ENCODE data around the gene C20orf204. TPM values are rescaled to one million over a fixed set of nuclear protein-coding genes. Genes with fewer than 3 reads are reported as not detected.

The C20orf204 gene
- total RNA-seq, 1 donor from 2014 or later, result 0.55 TPM

DNA sequence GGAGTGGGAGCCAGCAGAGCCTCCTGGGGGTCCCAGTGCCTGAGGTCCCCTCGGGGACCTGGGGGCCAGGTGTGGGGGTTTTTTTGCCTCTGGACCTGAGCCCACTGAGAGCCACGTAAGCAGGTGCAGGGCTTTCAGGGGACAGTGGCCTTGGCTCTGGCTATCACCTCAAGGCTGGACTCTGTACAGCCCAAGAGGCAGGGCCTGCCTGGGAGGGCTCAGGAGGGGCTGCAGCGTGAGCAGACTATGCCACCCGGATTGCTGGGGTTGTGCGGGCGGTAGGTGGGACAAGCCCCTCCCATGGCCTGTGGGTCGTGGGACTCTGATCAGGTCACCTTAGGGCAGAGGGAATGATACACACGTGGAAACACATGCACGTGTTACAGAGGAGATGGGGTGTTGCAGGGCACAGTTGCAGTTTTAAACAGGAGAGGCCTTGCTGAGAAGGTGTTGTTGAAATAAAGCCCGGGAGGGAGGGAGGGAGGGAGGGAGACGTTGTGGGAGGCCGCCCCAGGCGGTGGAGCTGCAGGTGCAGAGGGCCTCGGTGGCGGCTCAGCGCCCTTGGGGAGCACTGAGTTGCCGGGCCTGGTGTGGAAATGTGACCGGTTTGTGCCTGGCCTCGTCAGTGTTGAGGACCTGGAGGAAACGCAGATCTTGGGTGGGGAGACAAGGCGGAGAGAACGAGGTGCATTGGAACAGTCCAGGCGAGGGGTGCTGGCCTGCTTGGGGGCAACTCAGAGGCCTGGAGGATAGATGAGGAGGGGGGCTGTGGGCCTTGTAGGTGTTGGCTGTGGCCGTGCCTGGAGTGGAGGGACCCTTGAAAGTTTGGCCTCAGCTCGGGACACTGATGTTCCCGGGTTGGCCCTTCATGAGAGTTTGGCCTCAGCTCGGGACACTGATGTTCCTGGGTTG lies 29.3 kb downstream of the C20orf204 start:
- no peak overlapping the region for H3K27ac ChIP-seq (replicated peaks)
- no peak overlapping the region for H3K4me3 ChIP-seq
- TF ChIP-seq, protein P1, sequence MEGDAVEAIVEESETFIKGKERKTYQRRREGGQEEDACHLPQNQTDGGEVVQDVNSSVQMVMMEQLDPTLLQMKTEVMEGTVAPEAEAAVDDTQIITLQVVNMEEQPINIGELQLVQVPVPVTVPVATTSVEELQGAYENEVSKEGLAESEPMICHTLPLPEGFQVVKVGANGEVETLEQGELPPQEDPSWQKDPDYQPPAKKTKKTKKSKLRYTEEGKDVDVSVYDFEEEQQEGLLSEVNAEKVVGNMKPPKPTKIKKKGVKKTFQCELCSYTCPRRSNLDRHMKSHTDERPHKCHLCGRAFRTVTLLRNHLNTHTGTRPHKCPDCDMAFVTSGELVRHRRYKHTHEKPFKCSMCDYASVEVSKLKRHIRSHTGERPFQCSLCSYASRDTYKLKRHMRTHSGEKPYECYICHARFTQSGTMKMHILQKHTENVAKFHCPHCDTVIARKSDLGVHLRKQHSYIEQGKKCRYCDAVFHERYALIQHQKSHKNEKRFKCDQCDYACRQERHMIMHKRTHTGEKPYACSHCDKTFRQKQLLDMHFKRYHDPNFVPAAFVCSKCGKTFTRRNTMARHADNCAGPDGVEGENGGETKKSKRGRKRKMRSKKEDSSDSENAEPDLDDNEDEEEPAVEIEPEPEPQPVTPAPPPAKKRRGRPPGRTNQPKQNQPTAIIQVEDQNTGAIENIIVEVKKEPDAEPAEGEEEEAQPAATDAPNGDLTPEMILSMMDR (IDR thresholded peaks at IDR 0.05; ENCODE audit: borderline replicate concordance), result no peak
- no peaks in the 10 kb centered on the region for H3K36me3 ChIP-seq
- intact Hi-C loops (cut with micrococcal nuclease), result no loop called here
- H3K27me3 ChIP-seq (ENCODE audit: low read depth), result no peaks in the 10 kb centered on the region
- H3K9me3 ChIP-seq (replicated peaks), result no peaks in the 10 kb centered on the region
- H3K4me1 ChIP-seq, result peaks cover 34% of the 10 kb centered on the region
- DNase-seq, result no peak

DNA sequence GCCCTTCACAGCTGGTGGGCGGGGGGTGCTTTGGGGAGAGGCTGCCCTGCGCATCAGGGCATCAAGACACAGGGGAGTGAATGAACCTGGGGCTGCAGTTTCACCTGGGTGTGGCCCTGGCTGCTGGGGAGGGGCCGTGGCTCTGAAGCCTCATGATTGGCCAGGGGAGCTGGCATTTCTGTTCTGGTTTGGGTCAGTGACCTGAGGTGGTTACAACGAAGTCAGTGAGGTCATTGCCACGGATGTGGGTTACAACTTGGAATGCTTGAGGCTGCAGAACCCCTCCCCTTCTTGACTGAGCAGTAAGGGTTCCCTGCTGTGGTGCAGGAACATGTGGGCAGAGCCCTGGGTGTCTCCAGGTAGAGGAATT lies 30.0 kb downstream of the C20orf204 start:
- TF ChIP-seq, protein P1 (IDR thresholded peaks at IDR 0.05; ENCODE audit: borderline replicate concordance), result no peak
- Histone ChIP-seq H3K4me1 (peaks cover 34% of the 10 kb centered on the region), H3K27ac (replicated peaks) (no peak overlapping the region), H3K27me3 (ENCODE audit: low read depth) (no peaks in the 10 kb centered on the region), H3K4me3 (no peak overlapping the region), H3K36me3 (no peaks in the 10 kb centered on the region), H3K9me3 (replicated peaks) (no peaks in the 10 kb centered on the region)
- intact Hi-C loops (cut with micrococcal nuclease), result no loop called here
- no peak for DNase-seq

DNA sequence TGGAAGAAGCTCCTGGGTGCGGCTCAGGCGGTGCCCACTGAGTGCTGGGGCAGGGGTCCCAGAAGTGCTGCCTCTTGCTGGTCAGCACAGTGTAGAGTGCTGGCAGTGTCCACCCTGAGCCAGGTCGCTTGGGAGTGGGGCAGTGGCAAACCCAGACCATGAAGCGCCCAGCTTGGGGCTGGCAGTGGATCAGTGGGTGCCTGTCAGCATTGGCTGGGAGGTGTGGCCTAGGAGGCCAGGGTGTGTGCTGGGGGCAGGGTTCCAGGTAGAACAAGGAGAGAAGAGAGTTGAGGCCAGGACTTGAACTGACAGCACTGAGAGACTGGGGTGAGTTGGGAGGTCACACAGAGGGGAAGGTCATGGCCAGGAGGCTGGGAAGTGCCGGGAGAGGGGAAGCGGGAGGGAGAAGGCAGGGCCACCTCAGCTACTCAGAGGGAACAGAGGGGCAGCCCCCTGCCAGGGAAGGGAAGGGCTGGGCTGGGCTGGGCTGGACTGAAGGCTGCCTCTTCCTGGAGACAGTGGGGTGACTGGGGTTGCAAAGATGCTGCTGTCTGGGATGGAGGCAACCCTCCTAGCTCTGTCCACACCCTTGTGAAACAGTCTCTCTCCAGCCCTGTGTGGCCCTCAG lies 31.1 kb downstream of the C20orf204 start:
- no peak for DNase-seq
- H3K9me3 ChIP-seq (replicated peaks), result no peaks in the 10 kb centered on the region
- H3K4me1 ChIP-seq, result peaks cover 32% of the 10 kb centered on the region
- H3K36me3 ChIP-seq, result peaks cover under 1% of the 10 kb centered on the region
- H3K27me3 ChIP-seq (ENCODE audit: low read depth), result no peaks in the 10 kb centered on the region
- no peak overlapping the region for H3K27ac ChIP-seq (replicated peaks)
- TF ChIP-seq, protein P1 (IDR thresholded peaks at IDR 0.05; ENCODE audit: borderline replicate concordance), result no peak
- intact Hi-C loops (cut with micrococcal nuclease), result no loop called here
- no peak overlapping the region for H3K4me3 ChIP-seq

DNA sequence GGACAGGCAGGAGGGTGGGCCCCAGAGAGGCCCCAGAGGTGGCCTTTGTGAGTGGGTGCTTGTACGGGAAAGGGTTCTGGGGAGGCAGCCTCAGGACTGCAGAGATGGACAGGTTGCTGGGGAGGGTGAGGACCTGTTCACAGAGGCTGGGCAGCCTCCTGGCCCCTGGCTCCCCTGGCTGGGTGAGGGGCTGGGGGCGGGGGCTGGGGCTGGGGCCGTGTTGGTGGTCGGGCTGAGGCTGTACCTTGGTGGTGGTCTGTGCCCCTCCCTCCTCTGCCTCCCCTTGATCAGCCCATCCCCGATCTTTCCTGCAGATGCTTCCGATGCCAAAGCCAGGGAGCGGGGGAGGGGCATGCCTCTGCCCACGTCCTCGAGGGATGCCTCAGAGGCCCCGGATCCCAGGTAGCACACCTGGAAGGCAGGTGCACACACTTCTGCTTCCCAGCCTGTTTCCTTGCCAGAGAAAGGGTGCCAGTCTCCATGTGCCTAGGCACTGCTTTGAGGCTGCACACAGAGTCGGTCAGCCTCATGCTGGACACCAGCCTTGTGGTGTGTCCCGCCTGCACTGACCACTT lies 31.8 kb downstream of the C20orf204 start:
- no peaks in the 10 kb centered on the region for H3K9me3 ChIP-seq (replicated peaks)
- TF ChIP-seq, protein P1 (IDR thresholded peaks at IDR 0.05; ENCODE audit: borderline replicate concordance), result no peak
- no peak for DNase-seq
- peaks cover 8% of the 10 kb centered on the region for H3K36me3 ChIP-seq
- no peaks in the 10 kb centered on the region for H3K27me3 ChIP-seq (ENCODE audit: low read depth)
- no peak overlapping the region for H3K27ac ChIP-seq (replicated peaks)
- peaks cover 26% of the 10 kb centered on the region for H3K4me1 ChIP-seq
- intact Hi-C loops (cut with micrococcal nuclease), result no loop called here
- no peak overlapping the region for H3K4me3 ChIP-seq

DNA sequence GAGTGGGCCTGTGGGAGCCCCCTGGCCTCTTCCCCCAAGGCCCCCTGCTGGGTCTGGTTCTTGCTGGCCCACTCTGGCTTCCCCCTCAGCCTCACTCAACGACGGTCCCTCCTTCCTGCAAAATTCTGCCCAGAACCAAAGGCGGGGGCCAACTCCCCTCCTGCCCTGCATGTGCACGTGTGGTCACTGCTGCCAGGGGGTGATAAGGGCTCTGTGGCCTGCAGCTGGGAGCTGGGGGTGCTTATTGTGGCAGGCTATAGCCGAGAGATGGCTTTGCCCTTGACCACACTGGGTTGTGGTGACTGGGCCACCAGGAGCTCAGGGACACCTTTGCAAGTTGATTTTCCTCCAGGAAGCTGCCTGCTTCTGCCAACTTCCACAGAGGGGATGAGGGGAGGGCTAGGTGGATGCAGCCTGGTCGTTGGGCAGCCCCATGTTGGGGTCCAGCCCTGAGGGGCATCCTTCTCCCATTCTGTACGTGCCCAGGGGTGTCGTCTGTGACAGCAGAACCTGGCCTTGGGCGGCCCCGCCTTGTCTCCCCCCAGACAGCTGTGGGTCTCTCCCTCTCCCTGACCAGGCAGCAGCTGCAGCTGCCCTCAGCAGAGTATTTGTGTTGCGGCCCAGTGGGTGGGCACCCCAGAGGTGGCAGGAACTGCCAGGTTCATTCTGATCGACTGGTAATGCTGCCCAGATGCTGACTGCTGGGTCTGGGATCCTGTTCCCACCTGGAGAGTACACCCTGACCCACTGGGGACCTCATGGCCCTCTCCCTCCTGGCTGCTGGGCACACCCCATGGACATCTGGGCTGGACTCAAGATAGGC lies 32.6 kb downstream of the C20orf204 start:
- intact Hi-C loops (cut with micrococcal nuclease), result no loop called here
- no peaks in the 10 kb centered on the region for H3K27me3 ChIP-seq (ENCODE audit: low read depth)
- H3K36me3 ChIP-seq, result peaks cover 12% of the 10 kb centered on the region
- TF ChIP-seq, protein P1 (IDR thresholded peaks at IDR 0.05; ENCODE audit: borderline replicate concordance), result no peak
- H3K4me1 ChIP-seq, result peaks cover 20% of the 10 kb centered on the region
- no peaks in the 10 kb centered on the region for H3K9me3 ChIP-seq (replicated peaks)
- no peak overlapping the region for H3K4me3 ChIP-seq
- no peak for DNase-seq
- no peak overlapping the region for H3K27ac ChIP-seq (replicated peaks)
